GM19238 (cell line): ENCODE results near the gene SHB.

Experiments used
- DNase-seq: peaks from one replicate; pipeline ENCODE4 v3.0.0; 2011; ENCODE audit warnings: low spot score; ENCODE audit not compliant: insufficient read length

The SHB gene

GRCh38 chr9:38024036-38024681 is 44.9 kb downstream of the SHB start:
- DNase-seq: no peak

- no peak for DNase-seq
These were observed 45.4 kb downstream of the SHB start for GRCh38 chr9:38023661-38024035.

- no peak for DNase-seq
These were observed 46.0 kb downstream of the SHB start for GRCh38 chr9:38022995-38023394.

- DNase-seq: no peak
These were observed 46.7 kb downstream of the SHB start for GRCh38 chr9:38022203-38022895.

- DNase-seq: no peak
These were observed 48.6 kb downstream of the SHB start for GRCh38 chr9:38020151-38021076.

- no peak for DNase-seq
These were observed 49.3 kb downstream of the SHB start for GRCh38 chr9:38019731-38020130.

- DNase-seq: no peak
These were observed 49.9 kb downstream of the SHB start for GRCh38 chr9:38018958-38019602.

GRCh38 chr9:38018241-38018957 is 50.6 kb downstream of the SHB start:
- no peak for DNase-seq

GRCh38 chr9:38017885-38018186 is 51.2 kb downstream of the SHB start:
- DNase-seq: no peak

- no peak for DNase-seq
These were observed 51.7 kb downstream of the SHB start for GRCh38 chr9:38017149-38017884.

GRCh38 chr9:38016375-38017135 is 52.5 kb downstream of the SHB start:
- no peak for DNase-seq

GRCh38 chr9:38015906-38016305 is 53.1 kb downstream of the SHB start:
- no peak for DNase-seq

GRCh38 chr9:38015266-38015665 is 53.8 kb downstream of the SHB start:
- no peak for DNase-seq

GRCh38 chr9:38012767-38013450 is 56.1 kb downstream of the SHB start:
- DNase-seq: no peak

- no peak for DNase-seq
These were observed 57.0 kb downstream of the SHB start for GRCh38 chr9:38011991-38012390.

GRCh38 chr9:38010918-38011704 is 57.9 kb downstream of the SHB start:
- DNase-seq: no peak

GRCh38 chr9:38009990-38010389 is 59.0 kb downstream of the SHB start:
- DNase-seq: no peak

- DNase-seq: no peak
These were observed 60.0 kb downstream of the SHB start for GRCh38 chr9:38009035-38009501.
